SU-DHL-6 (cell line): ENCODE data around the gene CAPN9.

Experiments used
- H2AFZ ChIP-seq: fragments of 200-600 bp; sonication (generic); 2 replicates; pipeline ENCODE4 v1.6.1; 2014; ENCODE audit warnings: low read depth, mild to moderate bottlenecking, moderate library complexity, mixed read lengths, antibody characterized with exemption, low read length; ENCODE audit not compliant: severe bottlenecking
- H3F3A ChIP-seq: fragments of 200-600 bp; shearing (Covaris generic); 2 replicates; pipeline ENCODE4 v1.6.0; 2016; ENCODE audit warnings: antibody characterized with exemption, mild to moderate bottlenecking; ENCODE audit not compliant: insufficient read depth
- H3K27ac ChIP-seq: fragments of 200-600 bp; sonication (generic); 2 replicates; pipeline ENCODE4 v1.5.1; 2016; ENCODE audit warnings: low read depth, mild to moderate bottlenecking, low read length, moderate library complexity, mixed read lengths
- H3K27me3 ChIP-seq: fragments of 200-600 bp; sonication (generic), shearing (Covaris generic); 2 replicates; pipeline ENCODE4 v1.6.0; 2014; ENCODE audit warnings: mild to moderate bottlenecking, low read length
- H3K36me3 ChIP-seq: fragments of 200-600 bp; sonication (generic); 2 replicates; pipeline ENCODE4 v1.6.1; 2014; ENCODE audit warnings: mild to moderate bottlenecking, low read length, mixed read lengths
- H3K4me2 ChIP-seq: fragments of 300-600, 200-600 bp; shearing (Covaris generic), sonication (generic); 2 replicates; pipeline ENCODE4 v1.6.0; 2014; ENCODE audit warnings: low read length, low read depth, mild to moderate bottlenecking; ENCODE audit not compliant: poor library complexity, severe bottlenecking
- H3K4me3 ChIP-seq: fragments of 200-600 bp; sonication (generic); 2 replicates; pipeline ENCODE4 v1.5.1; 2014; ENCODE audit warnings: antibody characterized with exemption, low read length, mild to moderate bottlenecking, mixed read lengths; ENCODE audit not compliant: insufficient read depth, poor library complexity, severe bottlenecking
- H3K79me2 ChIP-seq: fragments of 200-600 bp; sonication (generic); 2 replicates; pipeline ENCODE4 v1.6.1; 2014; ENCODE audit warnings: mild to moderate bottlenecking, low read length, moderate library complexity; ENCODE audit not compliant: insufficient read depth
- H3K9ac ChIP-seq: fragments of 200-600 bp; sonication (generic); 2 replicates; pipeline ENCODE4 v1.7.0; 2014; ENCODE audit warnings: mild to moderate bottlenecking, low read length
- H3K9me2 ChIP-seq: fragments of 200-600 bp; sonication (generic); replicated peaks from 2 replicates; pipeline ENCODE4 v1.6.1; 2014; ENCODE audit warnings: low read length; ENCODE audit not compliant: insufficient read depth
- H3K9me3 ChIP-seq: fragments of 200-600 bp; sonication (generic); 2 replicates; pipeline ENCODE4 v1.6.1; 2014; ENCODE audit warnings: low read length, mixed read lengths; ENCODE audit not compliant: insufficient read depth
- H4K20me1 ChIP-seq: fragments of 200-600 bp; sonication (generic); 2 replicates; pipeline ENCODE4 v1.6.1; 2014; ENCODE audit warnings: low read depth, mild to moderate bottlenecking, antibody characterized with exemption, low read length, moderate library complexity, mixed read lengths
- EZH2phosphoT487 ChIP-seq: fragments of 200-600 bp; sonication (generic), shearing (Covaris generic); conservative IDR thresholded peaks from 2 replicates; pipeline ENCODE4 v1.6.1; 2018; ENCODE audit warnings: mild to moderate bottlenecking, antibody characterized with exemption, low read length, moderate library complexity, mixed read lengths
- TF ChIP-seq, protein P1 (sequence below): fragments of 200-600 bp; sonication (generic); IDR thresholded peaks from one replicate; pipeline ENCODE4 v1.5.1; 2017; ENCODE audit warnings: antibody characterized with exemption, mild to moderate bottlenecking, low read length, moderate library complexity; ENCODE audit not compliant: insufficient read depth, poor library complexity, severe bottlenecking

CAPN9 gene

DNA sequence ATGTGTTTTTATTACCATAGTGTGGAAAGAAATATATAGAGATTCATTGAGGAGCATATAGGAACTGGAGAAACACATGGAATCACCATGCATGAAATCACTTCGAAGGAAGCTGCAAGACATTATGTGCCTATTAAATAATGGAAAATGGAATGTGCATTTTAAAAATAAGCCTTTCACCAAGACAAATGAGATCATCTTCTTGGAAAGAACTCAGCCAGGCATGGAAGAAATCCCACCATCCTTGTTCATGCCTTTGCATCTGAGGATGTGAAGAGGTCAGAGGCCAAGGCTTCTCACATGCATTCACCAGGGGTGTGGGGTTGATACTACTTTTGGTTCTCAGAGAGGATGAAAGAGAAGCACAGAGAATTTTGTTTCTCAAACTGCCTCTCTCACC is 71.2 kb downstream of the CAPN9 start:
- Histone ChIP-seq H3K4me3 (no peak overlapping the region), H3K9me2 (no peaks in the 10 kb centered on the region), H3K36me3 (peaks cover 3% of the 10 kb centered on the region; the same call in 1 of the 2 replicates), H3K4me2 (no peak overlapping the region), H3F3A (no peaks in the 10 kb centered on the region), H3K27ac (no peak overlapping the region), H2AFZ (no peak overlapping the region), H3K9ac (no peak overlapping the region), H3K79me2 (no peaks in the 10 kb centered on the region), H4K20me1 (no peaks in the 10 kb centered on the region), H3K9me3 (peaks cover 4% of the 10 kb centered on the region; the same call in 1 of the 2 replicates), H3K27me3 (no peaks in the 10 kb centered on the region)
- no peak for TF ChIP-seq EZH2phosphoT487
- TF ChIP-seq, protein P1, sequence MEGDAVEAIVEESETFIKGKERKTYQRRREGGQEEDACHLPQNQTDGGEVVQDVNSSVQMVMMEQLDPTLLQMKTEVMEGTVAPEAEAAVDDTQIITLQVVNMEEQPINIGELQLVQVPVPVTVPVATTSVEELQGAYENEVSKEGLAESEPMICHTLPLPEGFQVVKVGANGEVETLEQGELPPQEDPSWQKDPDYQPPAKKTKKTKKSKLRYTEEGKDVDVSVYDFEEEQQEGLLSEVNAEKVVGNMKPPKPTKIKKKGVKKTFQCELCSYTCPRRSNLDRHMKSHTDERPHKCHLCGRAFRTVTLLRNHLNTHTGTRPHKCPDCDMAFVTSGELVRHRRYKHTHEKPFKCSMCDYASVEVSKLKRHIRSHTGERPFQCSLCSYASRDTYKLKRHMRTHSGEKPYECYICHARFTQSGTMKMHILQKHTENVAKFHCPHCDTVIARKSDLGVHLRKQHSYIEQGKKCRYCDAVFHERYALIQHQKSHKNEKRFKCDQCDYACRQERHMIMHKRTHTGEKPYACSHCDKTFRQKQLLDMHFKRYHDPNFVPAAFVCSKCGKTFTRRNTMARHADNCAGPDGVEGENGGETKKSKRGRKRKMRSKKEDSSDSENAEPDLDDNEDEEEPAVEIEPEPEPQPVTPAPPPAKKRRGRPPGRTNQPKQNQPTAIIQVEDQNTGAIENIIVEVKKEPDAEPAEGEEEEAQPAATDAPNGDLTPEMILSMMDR = no peak

DNA sequence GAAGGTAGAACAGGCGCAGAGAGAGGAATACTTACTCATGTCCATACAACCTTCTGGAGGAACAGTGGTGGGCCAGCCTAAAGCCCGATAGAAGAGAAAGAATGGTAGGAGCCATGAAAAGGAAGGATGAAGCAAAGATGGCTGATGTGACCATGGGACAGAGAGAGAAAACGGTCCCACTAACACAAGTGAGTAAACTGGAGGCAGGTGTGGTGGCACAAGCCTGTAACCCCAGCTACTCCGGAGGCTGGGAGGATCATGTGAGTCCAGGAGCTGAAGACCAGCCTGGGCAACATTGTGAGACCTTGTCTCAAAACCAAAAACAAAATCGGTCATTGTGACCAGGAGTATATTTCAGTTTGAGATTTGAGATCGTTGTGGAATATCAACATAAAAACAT is 71.7 kb downstream of the CAPN9 start:
- H3K27me3 ChIP-seq = no peaks in the 10 kb centered on the region
- H3K4me2 ChIP-seq = no peak overlapping the region
- TF ChIP-seq, protein P1 = no peak
- no peak for TF ChIP-seq EZH2phosphoT487
- H3K36me3 ChIP-seq = no peaks in the 10 kb centered on the region
- H3K9ac ChIP-seq = no peak overlapping the region
- no peak overlapping the region for H2AFZ ChIP-seq
- no peak overlapping the region for H3K4me3 ChIP-seq
- no peak overlapping the region for H3K27ac ChIP-seq
- H3K9me2 ChIP-seq = no peaks in the 10 kb centered on the region
- no peaks in the 10 kb centered on the region for H3K9me3 ChIP-seq
- no peaks in the 10 kb centered on the region for H3K79me2 ChIP-seq
- H3F3A ChIP-seq = no peaks in the 10 kb centered on the region
- H4K20me1 ChIP-seq = no peaks in the 10 kb centered on the region

DNA sequence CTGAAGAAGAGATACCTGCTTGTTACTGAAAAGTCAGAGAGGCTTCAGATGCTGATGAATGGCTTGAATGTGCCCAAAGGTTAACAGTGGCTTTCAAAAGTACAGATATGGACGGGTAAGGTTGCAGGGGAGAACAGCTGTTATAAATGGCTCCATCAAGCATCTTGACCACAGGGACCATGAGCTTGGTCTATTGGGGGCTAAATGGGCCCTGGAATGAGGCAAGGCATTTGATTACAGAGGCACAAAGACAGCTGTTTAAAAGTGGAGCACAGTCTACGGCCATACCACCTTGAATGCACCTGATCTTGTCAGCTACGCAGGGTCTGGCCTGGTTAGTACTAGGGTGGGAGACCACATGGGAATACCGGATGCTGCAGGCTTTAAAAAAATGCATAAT is 72.8 kb downstream of the CAPN9 start:
- Histone ChIP-seq H3K4me2 (no peak overlapping the region), H3F3A (no peaks in the 10 kb centered on the region), H3K27ac (no peak overlapping the region), H3K36me3 (no peaks in the 10 kb centered on the region), H2AFZ (no peak overlapping the region), H3K4me3 (no peak overlapping the region), H4K20me1 (no peaks in the 10 kb centered on the region), H3K9me2 (no peaks in the 10 kb centered on the region), H3K79me2 (no peaks in the 10 kb centered on the region), H3K9ac (no peak overlapping the region), H3K9me3 (no peaks in the 10 kb centered on the region), H3K27me3 (no peaks in the 10 kb centered on the region)
- TF ChIP-seq EZH2phosphoT487 = no peak
- TF ChIP-seq, protein P1 = no peak

DNA sequence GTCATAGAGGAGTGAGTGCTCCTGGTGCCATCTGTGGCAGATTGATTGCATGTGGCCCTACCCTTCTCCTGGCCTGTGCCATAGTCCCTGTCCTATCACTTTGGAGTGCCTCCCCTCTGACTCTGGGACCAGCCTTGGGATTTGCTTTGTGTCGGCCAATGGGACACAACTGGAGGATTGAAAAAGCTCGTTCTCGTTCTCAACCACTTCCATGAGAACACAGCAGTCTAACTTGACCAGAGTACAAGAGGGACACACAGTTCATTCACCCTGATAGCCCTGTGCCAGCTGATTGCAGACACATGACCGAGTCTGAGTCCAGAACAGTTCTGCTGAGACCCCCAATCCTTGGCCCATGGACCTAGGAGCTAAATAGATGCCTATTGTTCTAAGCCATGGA is 73.4 kb downstream of the CAPN9 start:
- Histone ChIP-seq H3K9ac (no peak overlapping the region), H2AFZ (no peak overlapping the region), H3K79me2 (no peaks in the 10 kb centered on the region), H4K20me1 (no peaks in the 10 kb centered on the region), H3K9me3 (no peaks in the 10 kb centered on the region), H3K27me3 (no peaks in the 10 kb centered on the region), H3K27ac (no peak overlapping the region), H3F3A (no peaks in the 10 kb centered on the region), H3K4me2 (no peak overlapping the region), H3K4me3 (no peak overlapping the region), H3K9me2 (no peaks in the 10 kb centered on the region), H3K36me3 (no peaks in the 10 kb centered on the region)
- no peak for TF ChIP-seq EZH2phosphoT487
- TF ChIP-seq, protein P1 = no peak
